ENCODE measurements around the gene SMIM29. TPM values are rescaled to one million over a fixed set of nuclear protein-coding genes. Genes with fewer than 3 reads are reported as not detected.
"Not testable (repeated sequence)": the region's sequence is repeated elsewhere in the genome, so short reads cannot be mapped to it uniquely, and the experiment has no call there.

Gene SMIM29
- polyA plus RNA-seq, 4 donors, result 9.6 to 14.1 (median 13.0) TPM

DNA sequence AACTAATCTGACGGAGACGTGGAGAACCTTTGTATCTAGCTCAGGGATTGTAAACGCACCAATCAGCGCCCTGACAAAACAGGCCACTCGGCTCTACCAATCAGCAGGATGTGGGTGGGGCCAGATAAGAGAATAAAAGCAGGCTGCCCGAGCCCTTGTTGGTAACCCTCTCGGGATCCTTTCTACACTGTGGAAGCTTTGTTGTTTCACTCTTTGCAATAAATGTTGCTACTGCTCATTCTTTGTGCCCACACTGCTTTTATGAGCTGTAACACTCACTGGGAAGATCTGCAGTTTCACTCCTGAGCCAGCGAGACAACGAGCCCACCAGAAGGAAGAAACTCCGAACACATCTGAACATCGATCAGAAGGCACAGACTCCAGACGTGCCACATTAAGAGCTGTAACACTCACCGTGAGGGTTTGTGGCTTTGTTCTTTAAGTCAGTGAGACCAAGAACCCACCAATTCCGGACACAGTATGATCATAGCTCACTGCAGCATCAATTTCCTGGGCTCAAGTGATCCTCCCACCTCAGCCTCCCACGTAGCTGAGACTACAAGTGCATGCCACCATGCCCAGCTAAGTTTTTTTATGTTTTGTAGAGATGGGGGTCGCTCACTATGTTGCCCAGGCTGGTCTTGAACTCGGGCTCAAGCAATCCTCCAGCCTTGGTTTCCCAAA is 21.0 kb upstream of the SMIM29 start:
- DNase-seq (ENCODE audit: low read depth in 4 of 4, low spot score in 3 of 4), result not testable (repeated sequence)

DNA sequence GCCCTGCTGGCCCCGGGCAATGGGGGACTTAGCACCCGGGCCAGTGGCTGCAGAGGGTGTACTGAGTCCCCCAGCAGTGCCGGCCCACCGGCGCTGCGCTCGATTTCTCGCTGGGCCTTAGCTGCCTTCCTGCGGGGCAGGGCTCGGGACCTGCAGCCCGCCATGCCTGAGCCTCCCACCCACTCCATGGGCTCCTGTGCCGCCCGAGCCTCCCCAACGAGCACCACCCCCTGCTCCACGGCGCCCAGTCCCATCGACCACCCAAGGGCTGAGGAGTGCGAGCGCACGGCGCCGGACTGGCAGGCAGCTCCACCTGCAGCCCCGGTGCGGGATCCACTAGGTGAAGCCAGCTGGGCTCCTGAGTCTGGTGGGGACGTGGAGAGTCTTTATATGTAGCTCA is 20.3 kb upstream of the SMIM29 start:
- DNase-seq (ENCODE audit: low read depth in 4 of 4, low spot score in 3 of 4), result not testable (repeated sequence)

DNA sequence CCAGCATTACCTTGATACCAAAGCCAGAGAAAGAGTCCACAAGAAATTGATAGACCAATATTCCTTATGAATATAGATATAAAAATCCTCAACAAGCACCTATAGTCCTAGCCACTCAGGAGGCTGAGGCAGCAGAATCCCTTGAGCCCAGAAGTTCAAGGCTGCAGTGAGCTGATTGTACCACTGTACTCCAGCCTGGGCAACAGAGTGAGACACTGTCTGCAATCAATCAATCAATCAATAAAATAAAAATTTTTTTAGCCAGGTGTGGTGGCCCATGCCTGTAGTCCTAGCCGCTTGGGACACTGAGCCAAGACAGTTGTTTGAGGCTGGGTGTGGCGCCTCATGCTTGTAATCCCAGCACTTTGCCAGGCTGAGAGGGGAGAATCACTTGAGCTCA is 18.9 kb upstream of the SMIM29 start:
- no peak for DNase-seq (ENCODE audit: low read depth in 4 of 4, low spot score in 3 of 4)

DNA sequence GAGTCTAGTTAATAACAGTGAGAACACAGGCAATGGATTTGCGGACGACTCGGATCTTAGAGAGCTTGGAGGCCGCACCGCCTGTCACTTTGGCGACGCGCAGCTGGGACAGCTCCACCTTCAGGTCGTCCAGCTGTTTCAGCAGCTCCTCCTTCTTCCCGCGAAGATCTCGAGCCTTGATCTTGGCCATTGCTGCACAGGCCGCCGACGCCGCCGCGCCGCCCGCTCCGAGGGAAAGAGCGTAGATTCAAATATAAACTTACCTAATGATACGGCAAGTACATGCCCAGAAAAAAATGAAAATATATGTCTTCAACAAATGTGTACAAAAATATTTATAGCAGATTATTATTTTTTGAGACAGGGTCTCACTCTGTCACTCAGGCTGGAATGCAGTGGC is 14.7 kb upstream of the SMIM29 start:
- not testable (repeated sequence) for DNase-seq (ENCODE audit: low read depth in 4 of 4, low spot score in 3 of 4)

DNA sequence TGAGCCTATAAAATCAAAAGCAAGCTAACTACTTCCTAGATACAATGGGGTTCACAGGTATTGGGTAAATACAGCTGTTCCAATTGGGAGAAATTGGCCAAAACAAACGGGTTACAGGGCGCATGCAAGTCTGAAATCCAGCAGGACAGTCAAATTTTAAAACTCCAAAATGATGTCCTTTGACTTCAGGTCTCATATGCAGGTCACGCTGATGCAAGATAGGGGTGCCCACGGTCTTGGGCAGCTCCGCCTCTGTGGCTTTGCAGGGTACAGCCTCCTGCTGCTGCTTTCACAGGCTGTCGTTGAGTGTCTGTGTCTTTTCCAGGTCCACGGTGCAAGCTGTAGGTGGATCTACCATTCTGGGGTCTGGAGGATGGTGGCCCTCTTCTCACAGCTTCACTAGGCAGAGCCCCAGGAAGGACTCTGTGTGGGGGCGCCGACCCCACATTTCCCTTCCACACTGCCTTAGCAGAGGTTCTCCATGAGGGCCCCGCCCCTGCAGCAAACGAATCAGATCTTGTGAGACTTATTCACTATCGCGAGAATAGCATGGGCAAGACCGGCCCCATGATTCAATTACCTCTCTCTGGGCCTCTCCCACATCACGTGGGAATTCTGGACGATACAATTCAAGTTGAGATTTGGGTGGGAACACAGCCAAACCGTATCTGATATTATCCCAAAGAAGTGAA is 11.9 kb upstream of the SMIM29 start:
- no peak for DNase-seq (ENCODE audit: low read depth in 4 of 4, low spot score in 3 of 4)

DNA sequence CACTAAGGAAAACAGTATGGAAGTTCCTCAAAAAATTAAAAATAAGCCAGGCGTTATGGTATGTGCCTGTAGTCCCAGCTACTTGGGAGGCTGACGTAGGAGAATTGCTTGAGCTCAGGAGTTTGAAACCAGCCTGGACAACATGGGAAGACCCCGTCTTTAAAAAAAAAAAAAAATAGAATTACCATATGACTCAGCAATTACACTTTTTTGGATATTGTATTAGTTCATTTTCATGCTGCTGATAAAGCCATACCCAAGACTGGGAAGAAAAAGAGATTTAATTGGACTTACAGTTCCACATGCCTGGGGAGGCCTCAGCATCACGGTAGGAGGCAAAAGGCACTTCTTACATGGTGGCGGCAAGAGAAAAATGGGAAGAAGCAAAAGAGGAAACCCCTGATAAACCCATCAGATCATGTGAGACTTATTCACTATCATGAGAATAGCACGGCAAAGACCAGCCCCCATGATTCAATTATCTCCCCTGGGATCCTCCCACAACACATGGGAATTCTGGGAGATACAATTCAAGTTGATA is 10.8 kb upstream of the SMIM29 start:
- DNase-seq (ENCODE audit: low read depth in 4 of 4, low spot score in 3 of 4), result no peak

DNA sequence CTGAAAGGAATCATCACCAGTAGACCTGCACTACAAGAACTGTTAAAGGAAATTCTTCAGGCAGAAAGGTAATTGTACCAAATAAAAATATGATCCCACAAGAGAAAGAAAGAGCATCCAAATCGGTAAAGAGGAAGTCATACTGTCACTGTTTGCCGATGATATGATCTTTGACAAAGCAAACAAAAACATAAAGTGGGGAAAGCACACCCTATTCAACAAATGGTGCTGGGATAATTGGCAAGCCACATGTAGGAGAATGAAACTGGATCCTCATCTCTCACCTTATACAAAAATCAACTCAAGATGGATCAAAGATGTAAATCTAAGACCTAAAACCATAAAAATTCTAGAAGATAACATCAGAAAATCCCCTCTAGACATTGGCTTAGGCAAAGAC is 3.6 kb upstream of the SMIM29 start:
- DNase-seq (ENCODE audit: low read depth in 4 of 4, low spot score in 3 of 4), result not testable (repeated sequence)

DNA sequence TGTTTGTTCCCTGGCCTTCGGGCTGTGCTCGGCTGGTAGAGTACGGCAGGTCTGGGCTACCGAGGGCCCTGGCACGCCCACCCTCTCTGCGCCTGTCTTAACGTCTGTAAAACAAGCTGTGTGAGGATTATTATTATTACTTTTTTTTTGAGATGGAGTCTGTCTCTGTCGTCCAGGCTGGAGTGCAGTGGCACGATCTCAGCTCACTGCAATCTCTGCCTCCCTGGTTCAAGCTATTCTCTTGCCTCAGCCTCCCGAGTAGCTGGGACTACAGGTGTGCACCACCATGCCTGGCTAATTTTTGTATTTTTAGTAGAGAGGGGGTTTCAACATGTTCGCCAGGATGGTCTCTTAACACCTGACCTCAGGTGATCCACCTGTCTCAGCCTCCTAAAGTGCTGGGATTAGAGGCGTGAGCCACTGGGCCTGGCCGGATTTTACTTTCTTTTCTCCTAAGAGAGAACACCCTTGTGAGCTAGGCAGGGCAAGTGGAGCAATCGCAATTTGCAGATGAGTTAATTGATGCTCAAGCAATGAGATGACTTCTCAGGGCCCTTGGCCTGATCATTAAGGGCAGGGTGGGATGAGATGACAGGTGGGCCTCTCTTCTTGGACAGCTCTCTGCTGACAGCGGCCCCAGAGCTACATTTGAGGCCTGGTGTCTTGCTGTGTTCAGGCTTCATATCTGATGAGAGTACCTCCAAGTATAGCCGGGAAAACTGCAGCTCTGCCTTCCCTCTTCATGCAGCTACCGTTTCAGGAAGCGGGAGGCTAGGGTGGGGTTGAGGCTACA is 859 bp upstream of the SMIM29 start:
- no peak for DNase-seq (ENCODE audit: low read depth in 4 of 4, low spot score in 3 of 4)

DNA sequence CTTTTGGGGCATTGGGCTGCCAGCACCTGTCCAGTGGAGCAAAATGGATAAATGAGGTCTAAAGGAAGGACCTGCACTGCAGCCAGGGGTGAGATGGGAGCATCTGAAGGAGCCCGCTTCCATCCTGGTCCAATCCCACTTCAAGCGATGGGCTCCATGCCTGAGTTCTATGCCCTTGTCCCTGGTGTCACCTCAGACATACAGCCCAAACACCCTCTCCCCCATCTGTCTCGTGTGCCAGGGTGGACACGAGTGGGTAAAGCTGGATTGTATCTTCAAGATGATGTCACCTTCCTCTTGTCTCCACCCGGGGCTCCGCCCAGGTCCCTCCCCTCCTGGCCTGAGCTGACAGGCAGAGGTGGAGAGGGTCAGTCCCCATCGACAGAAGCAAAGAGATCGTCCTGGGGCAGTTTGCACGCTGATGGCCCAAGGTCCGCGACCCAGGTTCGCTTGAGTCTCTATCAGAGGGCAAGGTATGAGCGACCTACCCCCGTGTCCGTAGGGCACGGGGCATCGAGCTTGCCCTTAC is 544 bp downstream of the SMIM29 start:
- no peak for DNase-seq (ENCODE audit: low read depth in 4 of 4, low spot score in 3 of 4)

DNA sequence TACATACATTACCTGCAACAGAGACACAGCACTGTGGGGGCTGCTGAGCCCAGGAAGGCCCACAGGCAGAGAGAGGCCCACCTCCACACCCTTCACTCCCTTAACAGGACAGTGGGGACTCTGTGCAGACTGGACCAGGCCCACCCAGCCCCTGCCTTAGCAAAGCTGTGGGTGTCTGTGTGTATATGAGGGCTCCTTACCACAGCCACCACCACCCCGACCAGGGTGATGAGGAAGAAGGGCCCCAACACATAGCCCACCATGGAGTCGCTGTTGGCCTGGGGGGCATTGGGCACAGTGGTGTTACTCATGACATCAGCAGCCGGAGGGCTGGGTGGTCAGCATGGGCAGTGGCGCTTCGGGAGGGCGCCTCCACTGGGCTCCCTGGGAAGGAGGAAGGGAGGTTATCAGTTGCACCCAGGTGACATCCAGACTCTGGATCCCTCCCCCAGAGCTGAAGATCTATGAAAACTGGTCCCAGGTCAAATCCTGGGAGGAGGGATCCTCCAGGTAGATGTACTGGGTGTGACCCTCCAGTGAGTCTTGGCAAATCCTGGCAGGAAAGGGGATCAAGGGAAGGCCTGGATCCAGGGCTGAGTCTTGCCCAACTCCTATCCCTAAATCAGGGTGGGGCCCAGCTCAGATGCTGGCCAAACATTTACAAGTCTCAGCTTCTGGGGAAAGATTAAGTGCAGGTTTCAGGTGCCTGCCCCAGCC is 1.2 kb downstream of the SMIM29 start:
- DNase-seq (ENCODE audit: low read depth in 4 of 4, low spot score in 3 of 4), result no peak

DNA sequence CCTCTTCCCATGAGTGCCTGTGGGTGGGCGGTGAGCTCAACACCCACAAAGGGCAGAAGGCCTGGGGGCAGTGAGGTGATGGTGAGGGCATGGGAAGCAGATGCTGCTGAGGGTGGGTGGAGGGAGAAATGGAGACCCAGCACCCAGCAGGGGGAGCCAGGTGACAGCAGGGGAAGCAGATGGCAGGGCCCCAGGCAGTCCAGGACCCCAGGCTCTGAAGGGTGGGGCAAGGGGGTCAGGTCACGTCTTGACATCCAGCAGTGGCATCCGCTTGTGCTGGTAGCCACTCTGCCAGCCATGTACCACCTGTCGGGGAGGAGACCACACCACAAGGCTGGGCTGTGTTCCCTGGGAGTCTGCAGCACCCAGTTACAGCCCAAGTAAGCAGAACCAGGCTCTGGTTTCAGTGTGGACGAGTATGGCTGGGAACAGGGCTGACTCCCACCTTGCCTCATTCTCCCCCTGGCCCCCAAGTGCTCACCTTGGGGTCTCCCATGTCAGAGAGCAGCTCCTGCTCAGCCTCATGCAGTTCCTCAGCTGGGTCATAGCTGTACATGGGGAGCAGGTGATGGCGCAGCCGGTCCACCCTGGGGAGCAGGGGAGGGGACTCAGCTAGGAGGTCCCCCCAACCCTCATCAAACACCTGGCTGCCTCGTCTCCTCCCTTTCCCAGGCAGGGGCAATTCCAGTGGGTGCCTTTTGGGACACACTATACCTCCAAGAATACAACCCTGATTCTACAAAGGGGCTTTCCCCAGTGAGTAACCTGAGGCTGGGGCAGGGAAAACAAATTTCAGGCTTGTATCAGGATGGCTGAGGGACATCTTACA is 2.0 kb downstream of the SMIM29 start:
- DNase-seq (ENCODE audit: low read depth in 4 of 4, low spot score in 3 of 4), result no peak

DNA sequence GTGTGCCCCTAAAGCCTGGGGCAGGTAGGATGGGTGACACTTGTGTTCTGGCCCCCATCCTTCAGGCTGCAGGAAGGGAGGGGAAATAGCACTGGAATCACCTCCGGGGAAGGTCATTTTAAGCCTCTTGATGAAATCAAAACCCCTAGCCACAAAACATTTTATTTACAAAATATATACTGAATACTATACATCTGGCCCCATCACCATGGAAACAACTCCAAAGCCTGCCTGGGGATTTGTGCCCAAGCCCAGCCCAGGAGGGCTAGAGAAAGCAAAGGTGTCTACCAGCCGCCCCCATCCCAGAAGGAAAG is 2.6 kb downstream of the SMIM29 start:
- DNase-seq (ENCODE audit: low read depth in 4 of 4, low spot score in 3 of 4), result no peak

DNA sequence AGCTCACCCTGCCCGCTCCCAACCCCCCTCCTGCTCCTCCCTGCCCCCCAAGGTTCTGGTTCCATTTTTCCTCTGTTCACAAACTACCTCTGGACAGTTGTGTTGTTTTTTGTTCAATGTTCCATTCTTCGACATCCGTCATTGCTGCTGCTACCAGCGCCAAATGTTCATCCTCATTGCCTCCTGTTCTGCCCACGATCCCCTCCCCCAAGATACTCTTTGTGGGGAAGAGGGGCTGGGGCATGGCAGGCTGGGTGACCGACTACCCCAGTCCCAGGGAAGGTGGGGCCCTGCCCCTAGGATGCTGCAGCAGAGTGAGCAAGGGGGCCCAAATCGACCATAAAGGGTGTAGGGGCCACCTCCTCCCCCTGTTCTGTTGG is 3.1 kb downstream of the SMIM29 start:
- DNase-seq (ENCODE audit: low read depth in 4 of 4, low spot score in 3 of 4), result not testable (repeated sequence)

DNA sequence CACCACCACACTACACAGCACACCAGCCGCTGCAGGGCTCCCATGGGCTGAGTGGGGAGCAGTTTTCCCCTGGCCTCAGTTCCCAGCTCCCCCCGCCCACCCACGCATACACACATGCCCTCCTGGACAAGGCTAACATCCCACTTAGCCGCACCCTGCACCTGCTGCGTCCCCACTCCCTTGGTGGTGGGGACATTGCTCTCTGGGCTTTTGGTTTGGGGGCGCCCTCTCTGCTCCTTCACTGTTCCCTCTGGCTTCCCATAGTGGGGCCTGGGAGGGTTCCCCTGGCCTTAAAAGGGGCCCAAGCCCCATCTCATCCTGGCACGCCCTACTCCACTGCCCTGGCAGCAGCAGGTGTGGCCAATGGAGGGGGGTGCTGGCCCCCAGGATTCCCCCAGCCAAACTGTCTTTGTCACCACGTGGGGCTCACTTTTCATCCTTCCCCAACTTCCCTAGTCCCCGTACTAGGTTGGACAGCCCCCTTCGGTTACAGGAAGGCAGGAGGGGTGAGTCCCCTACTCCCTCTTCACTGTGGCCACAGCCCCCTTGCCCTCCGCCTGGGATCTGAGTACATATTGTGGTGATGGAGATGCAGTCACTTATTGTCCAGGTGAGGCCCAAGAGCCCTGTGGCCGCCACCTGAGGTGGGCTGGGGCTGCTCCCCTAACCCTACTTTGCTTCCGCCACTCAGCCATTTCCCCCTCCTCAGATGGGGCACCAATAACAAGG is 3.6 kb downstream of the SMIM29 start:
- DNase-seq (ENCODE audit: low read depth in 4 of 4, low spot score in 3 of 4), result not testable (repeated sequence)

DNA sequence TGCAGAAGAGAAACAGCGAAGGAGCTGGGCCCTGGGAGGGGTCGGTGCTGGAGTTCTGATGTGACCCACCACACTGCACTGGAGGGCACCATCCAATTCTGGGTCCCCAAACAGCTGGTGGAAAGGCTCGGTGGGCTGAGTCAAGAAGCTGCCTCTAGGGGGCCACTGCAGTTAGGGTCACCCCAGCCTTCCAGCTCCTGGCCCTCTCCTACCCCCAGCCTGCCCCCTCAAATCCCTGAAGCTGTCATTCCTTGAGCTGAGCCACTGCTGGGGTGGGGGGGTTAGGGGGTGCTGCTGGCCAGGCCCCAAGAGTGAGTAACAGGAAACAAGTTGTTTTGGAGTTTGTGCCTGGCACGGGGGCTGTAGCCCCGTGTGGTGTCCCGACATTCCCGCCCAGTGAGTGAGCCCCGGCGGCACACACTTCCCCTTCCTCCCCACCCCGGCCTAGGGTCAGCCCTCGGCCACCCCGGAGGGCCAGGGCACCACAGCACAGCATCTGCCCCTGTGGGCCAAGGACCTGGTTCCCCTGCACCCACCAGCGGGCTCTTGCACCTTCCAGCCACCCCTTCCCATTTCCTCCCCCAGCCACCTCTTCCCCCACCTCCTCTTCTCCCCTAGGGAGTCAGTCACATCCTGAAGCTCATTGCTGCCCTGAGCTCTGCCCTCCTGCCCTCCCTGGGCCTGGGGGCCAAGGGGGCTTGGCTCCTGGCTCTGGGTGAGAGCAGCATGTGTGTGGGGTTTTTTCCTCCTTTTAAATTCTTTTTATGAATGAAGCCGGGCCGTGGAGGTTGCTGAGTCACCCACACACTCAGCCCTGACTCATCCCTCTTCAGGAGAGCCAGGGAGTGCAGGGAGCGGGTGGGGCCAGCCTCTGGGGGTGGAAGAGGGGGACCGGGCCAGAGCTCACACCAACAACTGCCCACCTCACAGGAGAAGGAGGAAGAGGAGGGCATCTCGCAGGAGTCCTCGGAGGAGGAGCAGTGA is 4.6 kb downstream of the SMIM29 start:
- no peak for DNase-seq (ENCODE audit: low read depth in 4 of 4, low spot score in 3 of 4)

DNA sequence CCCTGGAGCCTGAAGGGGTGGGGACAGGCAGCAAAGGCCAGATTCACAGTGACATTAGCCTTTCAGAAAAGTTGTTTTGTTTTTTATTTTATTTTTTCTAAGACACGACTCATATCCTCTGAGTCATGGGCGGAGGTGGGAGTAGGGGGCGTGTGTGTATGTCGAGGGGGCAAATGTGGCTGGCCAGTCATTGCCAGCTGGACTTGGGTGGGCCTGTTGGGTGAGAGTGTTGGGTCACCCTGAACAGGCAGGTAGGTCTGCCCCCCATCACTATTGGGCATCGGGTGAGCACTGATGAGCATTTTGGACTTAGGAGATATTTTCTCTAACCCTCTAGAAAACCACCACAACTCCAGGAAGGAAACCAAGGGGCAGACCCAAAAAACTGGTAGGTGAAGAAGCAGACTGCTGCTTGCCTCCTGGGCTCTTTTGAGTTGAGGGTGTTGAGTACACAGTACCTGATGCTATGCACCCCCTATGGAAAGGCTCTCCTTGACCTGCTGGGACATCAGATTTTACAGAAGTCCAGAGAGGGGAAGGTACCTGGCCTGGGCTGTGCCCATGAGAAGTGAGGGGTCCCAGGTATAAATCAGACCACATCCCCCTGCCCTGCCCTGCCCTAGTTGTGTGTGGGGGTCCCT is 5.6 kb downstream of the SMIM29 start:
- no peak for DNase-seq (ENCODE audit: low read depth in 4 of 4, low spot score in 3 of 4)
